Pancreas (tissue), 10 donors: Measurements from ENCODE around the gene TMEM179B. TPM values are rescaled to one million over a fixed set of nuclear protein-coding genes. Genes with fewer than 3 reads are reported as not detected.
A peak's percentile ranks its signal among the peaks of the same experiment; 100 is the strongest.

Source experiments
- ATAC-seq, 4 donors: fragments of 200-7000 bp; cut with Tn5 transposase; one replicate each; pipeline versions ENCODE4 v1.8.0 to v1.9.1; 2020; ENCODE audit warnings: mild to moderate bottlenecking in 4 of 4, moderate library complexity in 4 of 4
- DNase-seq, 6 donors: peaks; one replicate each; pipeline ENCODE4 v3.0.0-alpha.2; 2020
- FAIRE-seq: peaks from 2 replicates; lab custom pipeline; 2012; peaks lifted over from hg19 to GRCh38; lab: Jason Lieb, UNC
- H3K27ac ChIP-seq, 4 donors: fragments of 200-600 bp; sonication (generic); 1 replicate in 3 of 4; 2 replicates in 1 of 4; pipeline versions ENCODE4 v1.5.0 to v1.8.0; 2020
- H3K27me3 ChIP-seq, 4 donors: fragments of 200-600 bp; one replicate each; pipeline ENCODE4 v1.8.0; 2021
- H3K36me3 ChIP-seq, 3 donors: fragments of 200-600 bp; sonication (generic) in 1 of 3; one replicate each; pipeline versions ENCODE4 v1.5.0 to v1.8.0; 2020 to 2021
- H3K4me1 ChIP-seq, 3 donors: fragments of 200-600 bp; one replicate each; pipeline ENCODE4 v1.8.0; 2021
- H3K4me3 ChIP-seq, 4 donors: fragments of 200-600 bp; sonication (generic) in 2 of 4; one replicate each; pipeline versions ENCODE4 v1.5.0 to v1.8.0; 2020 to 2021
- H3K9me3 ChIP-seq, 4 donors: fragments of 200-600 bp; one replicate each; pipeline ENCODE4 v1.8.0; 2021
- WGBS, 2 donors: extraction: QIAGEN DNeasy Blood & Tissue Kit; methylation state at CpG; one replicate each; pipeline ENCODE4 v1.1.7; 2013; 5-methylcytosine and 5-hydroxymethylcytosine counted together
- intact Hi-C, 3 donors: fragments of 100-400 bp; cut with DNase I; formaldehyde crosslinking; loops; one replicate each; pipeline versions ENCODE4 v1.11.1 to v1.14.2; 2022
- polyA plus RNA-seq, 2 donors: library from polyadenylated mRNA; stranded (reverse); fragments of 200-250 nt; gene quantifications; one replicate each; pipeline ENCODE4 v1.2.3, GENCODE V29; 2013
- total RNA-seq, 6 donors: library from RNA; stranded (reverse); fragmentation: NEBNext Ultra II Directional in 4 of 6; extraction: Animal tissue kit (Norgen Biotek cat#: 25700) in 4 of 6; gene quantifications; one replicate each; pipeline versions ENCODE4 v1.2.1 to v1.2.4, GENCODE V29; 2021 to 2023
- TF ChIP-seq, protein P1 (sequence below), 4 donors: fragments of 200-600 bp; sonication (generic) in 3 of 4; IDR thresholded peaks; one replicate each; pipeline versions ENCODE4 v1.5.0 to v1.8.0; 2021; ENCODE audit warnings: antibody characterized with exemption in 4 of 4
- donor health status: healthy with polysubstance abuse.
- donor health status: DM: no; HTN: no; CAD: no; lungs with moderate emphysema.
- donor health status: DM: no; HTN: no; CAD: no.
- donor health status: control.
- donor health status: control.
- donor health status: Bipolar disorder and iron deficiency.
- donor health status: DM: yes; HTN: yes; CAD: no.
- donor health status: DM: no; HTN: no; CAD: no.
- donor health status: DM: no; HTN: no; CAD: no.
- donor health status: DM: yes; HTN: yes; CAD: no.

Gene TMEM179B
- total and polyA plus RNA-seq, 8 donors: 14.8 to 59.6 (median 22.6) TPM

- intact Hi-C loops: no loop called here
- H3K27me3 ChIP-seq: no peaks in the 10 kb centered on the region
- peak in 1 of 6 donors; percentile 10 for DNase-seq
- no peak for FAIRE-seq
- peaks cover 7 to 13% (median 12%) of the 10 kb centered on the region in 3 donors for H3K4me1 ChIP-seq
- peaks cover 0 to 53% (median 30%) of the 10 kb centered on the region in 3 donors for H3K36me3 ChIP-seq
- H3K9me3 ChIP-seq: no peaks in the 10 kb centered on the region
- ATAC-seq: no peak
- H3K4me3 ChIP-seq: no peak overlapping the region
- TF ChIP-seq, protein P1, sequence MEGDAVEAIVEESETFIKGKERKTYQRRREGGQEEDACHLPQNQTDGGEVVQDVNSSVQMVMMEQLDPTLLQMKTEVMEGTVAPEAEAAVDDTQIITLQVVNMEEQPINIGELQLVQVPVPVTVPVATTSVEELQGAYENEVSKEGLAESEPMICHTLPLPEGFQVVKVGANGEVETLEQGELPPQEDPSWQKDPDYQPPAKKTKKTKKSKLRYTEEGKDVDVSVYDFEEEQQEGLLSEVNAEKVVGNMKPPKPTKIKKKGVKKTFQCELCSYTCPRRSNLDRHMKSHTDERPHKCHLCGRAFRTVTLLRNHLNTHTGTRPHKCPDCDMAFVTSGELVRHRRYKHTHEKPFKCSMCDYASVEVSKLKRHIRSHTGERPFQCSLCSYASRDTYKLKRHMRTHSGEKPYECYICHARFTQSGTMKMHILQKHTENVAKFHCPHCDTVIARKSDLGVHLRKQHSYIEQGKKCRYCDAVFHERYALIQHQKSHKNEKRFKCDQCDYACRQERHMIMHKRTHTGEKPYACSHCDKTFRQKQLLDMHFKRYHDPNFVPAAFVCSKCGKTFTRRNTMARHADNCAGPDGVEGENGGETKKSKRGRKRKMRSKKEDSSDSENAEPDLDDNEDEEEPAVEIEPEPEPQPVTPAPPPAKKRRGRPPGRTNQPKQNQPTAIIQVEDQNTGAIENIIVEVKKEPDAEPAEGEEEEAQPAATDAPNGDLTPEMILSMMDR (IDR thresholded peaks at IDR 0.05): no peak
- WGBS, 2 donors: 89 to 90% methylated on average over 8 of the region's 8 CpGs
- no peak overlapping the region for H3K27ac ChIP-seq
Measured at GRCh38 chr11:62794201-62794775, 7.1 kb downstream of the TMEM179B start.

DNA sequence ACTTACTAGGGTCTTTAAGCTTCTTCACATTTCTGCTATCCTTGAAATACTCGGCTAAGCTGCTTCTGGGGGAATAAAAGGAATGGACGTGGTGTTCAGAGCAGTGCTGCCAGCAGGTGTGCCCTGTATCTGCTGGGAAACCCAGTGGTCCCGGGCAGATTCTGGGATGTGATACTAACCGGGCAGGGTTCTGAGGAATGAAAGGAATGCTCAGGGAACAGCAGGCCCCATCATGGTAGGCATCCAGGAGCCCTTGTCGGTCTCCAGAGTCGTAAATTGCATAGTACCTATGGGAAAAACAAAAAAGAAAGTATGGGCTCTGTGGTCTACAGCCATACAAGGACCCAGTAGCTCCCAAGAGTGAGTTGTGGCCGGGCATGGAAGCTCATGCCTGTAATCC is 9.1 kb downstream of the TMEM179B start:
- ATAC-seq (no peak), FAIRE-seq (no peak), DNase-seq (peak in 1 of 6 donors; percentile 12)
- peaks cover 10 to 73% (median 45%) of the 10 kb centered on the region in 3 donors for H3K36me3 ChIP-seq
- intact Hi-C loops: no loop called here
- no peak overlapping the region for H3K27ac ChIP-seq
- H3K4me1 ChIP-seq: peaks cover 3 to 7% (median 6%) of the 10 kb centered on the region in 3 donors
- TF ChIP-seq, protein P1 (IDR thresholded peaks at IDR 0.05): no peak
- no peaks in the 10 kb centered on the region for H3K9me3 ChIP-seq
- WGBS, 2 donors: 82 to 84% methylated on average over 7 of the region's 7 CpGs
- H3K4me3 ChIP-seq: no peak overlapping the region
- H3K27me3 ChIP-seq: no peaks in the 10 kb centered on the region

DNA sequence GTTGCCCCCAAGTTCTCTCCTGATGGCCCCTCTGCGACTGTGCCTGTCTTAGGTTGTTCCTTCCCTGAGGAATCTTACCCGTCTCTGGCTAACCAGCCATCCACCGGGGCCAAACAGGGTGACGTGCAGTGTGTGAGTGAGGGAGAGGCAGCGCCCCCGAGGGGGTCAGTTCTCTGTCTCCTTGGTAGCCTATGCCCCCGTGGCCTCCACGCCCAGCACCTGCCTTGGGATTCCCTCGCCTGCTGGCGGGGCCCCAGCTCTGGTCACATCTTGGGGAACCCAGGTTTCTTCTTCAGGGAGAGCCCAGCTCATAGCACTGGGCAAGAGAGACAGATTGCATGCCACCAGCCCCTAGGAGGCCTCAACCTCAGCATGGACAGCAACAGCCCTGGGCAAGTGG is 12.3 kb downstream of the TMEM179B start:
- H3K4me3 ChIP-seq: no peak overlapping the region
- H3K4me1 ChIP-seq: peaks cover 0 to 14% (median 0%) of the 10 kb centered on the region in 3 donors
- H3K36me3 ChIP-seq: peaks cover 10 to 74% (median 50%) of the 10 kb centered on the region in 3 donors
- no peak overlapping the region for H3K27ac ChIP-seq
- intact Hi-C loops: no loop called here
- peak in 1 of 6 donors; percentile 71 for DNase-seq
- H3K9me3 ChIP-seq: no peaks in the 10 kb centered on the region
- 92 to 96% methylated on average over 10 of the region's 10 CpGs for WGBS, 2 donors
- ATAC-seq: no peak
- H3K27me3 ChIP-seq: no peaks in the 10 kb centered on the region
- FAIRE-seq: no peak
- TF ChIP-seq, protein P1 (IDR thresholded peaks at IDR 0.05): no peak

GRCh38 chr11:62801071-62801470 is 13.9 kb downstream of the TMEM179B start:
- H3K4me3 ChIP-seq: no peak overlapping the region
- peaks cover 0 to 15% (median 0%) of the 10 kb centered on the region in 3 donors for H3K4me1 ChIP-seq
- H3K9me3 ChIP-seq: no peaks in the 10 kb centered on the region
- intact Hi-C loops: no loop called here
- 84 to 87% methylated on average over 4 of the region's 4 CpGs for WGBS, 2 donors
- ATAC-seq (no peak), DNase-seq (no peak), FAIRE-seq (no peak)
- no peaks in the 10 kb centered on the region for H3K27me3 ChIP-seq
- no peak overlapping the region for H3K27ac ChIP-seq
- peaks cover 10 to 61% (median 39%) of the 10 kb centered on the region in 3 donors for H3K36me3 ChIP-seq
- TF ChIP-seq, protein P1 (IDR thresholded peaks at IDR 0.05): no peak
